ENCODE data around the gene ZMYND8. TPM values are rescaled to one million over a fixed set of nuclear protein-coding genes. Genes with fewer than 3 reads are reported as not detected.

ZMYND8 gene
- total and polyA plus RNA-seq, 2 of the 4 experiments (the other 2 are of a cell fraction): 24.0 to 28.2 TPM

- Histone ChIP-seq H3K9me3 (ENCODE audit: control insufficient read depth, insufficient read depth, low read length) (no peaks in the 10 kb centered on the region), H3K4me2 (ENCODE audit: low read depth, low read length) (no peak overlapping the region), H3K56ac (ENCODE audit: extremely low read depth, insufficient read depth, low read length) (no peak overlapping the region), H4K5ac (ENCODE audit: low read depth, low read length) (no peak overlapping the region), H4K91ac (ENCODE audit: insufficient read depth, low read depth, low read length) (no peak overlapping the region), H3K14ac (replicated peaks; ENCODE audit: low read depth, low read length) (no peak overlapping the region), H3K9ac (ENCODE audit: low read depth, low read length) (no peak overlapping the region), H2AK5ac (ENCODE audit: low read depth, low read length) (no peak overlapping the region), H2BK15ac (ENCODE audit: low read depth, low read length) (no peak overlapping the region), H3K18ac (ENCODE audit: low read depth, low read length) (no peak overlapping the region), H2BK120ac (ENCODE audit: low read depth, low read length) (no peak overlapping the region), H4K8ac (ENCODE audit: low read depth in 2 of 2, low read length in 2 of 2) (no peak overlapping the region), H3K4ac (ENCODE audit: low read depth, low read length) (no peak overlapping the region), H3K9me1 (ENCODE audit: insufficient read depth, low read length) (no peaks in the 10 kb centered on the region; the same call in 1 of the 2 replicates), H3K36me3 (ENCODE audit: control insufficient read depth, insufficient read depth, low read length) (no peaks in the 10 kb centered on the region; the same call in 1 of the 2 replicates), H3K4me1 (ENCODE audit: control insufficient read depth, insufficient read depth, low read length) (no peaks in the 10 kb centered on the region), H2BK20ac (ENCODE audit: low read depth, low read length) (no peak overlapping the region), H2AFZ (replicated peaks; ENCODE audit: low read length, poor library complexity) (no peak overlapping the region), H3K27me3 (ENCODE audit: control insufficient read depth, insufficient read depth, low read length) (no peaks in the 10 kb centered on the region), H2AK9ac (replicated peaks; ENCODE audit: low read depth, low read length, poor library complexity) (no peak overlapping the region), H3K79me1 (ENCODE audit: low read depth in 1 of 2, low read length in 2 of 2) (no peaks in the 10 kb centered on the region), H3K23ac (ENCODE audit: low read depth, low read length) (no peak overlapping the region), H2BK5ac (ENCODE audit: low read depth, low read length, poor library complexity, severe bottlenecking) (no peak overlapping the region), H3K27ac (ENCODE audit: insufficient read depth, low read length) (no peak overlapping the region), H4K20me1 (ENCODE audit: insufficient read depth, low read length) (no peaks in the 10 kb centered on the region), H3K4me3 (ENCODE audit: insufficient read depth, low read depth, low read length) (no peak overlapping the region)
- POLR2A ChIA-PET (ENCODE audit: unreplicated experiment): no interaction called here
- TF ChIP-seq MAZ (IDR thresholded peaks at IDR 0.05; ENCODE audit: borderline replicate concordance, low read depth, low read length) (no peak), CHD1 (IDR thresholded peaks at IDR 0.05; ENCODE audit: low read depth, low read length) (no peak), RAD21 (IDR thresholded peaks at IDR 0.05; ENCODE audit: low read length) (no peak)
- intact Hi-C loops (cut with micrococcal nuclease): no loop called here
- no peak for ATAC-seq (ENCODE audit: low read depth)
- dilution Hi-C loops (cut with HindIII; ENCODE audit: low sequenced_read_pairs, unreplicated experiment): no loop called here
- DNase-seq: no peak
- in situ Hi-C loops (cut with MboI; ENCODE audit: low sequenced_read_pairs): no loop called here
- BruUV-seq (replicated peaks): no TSS peak
- CTCF ChIA-PET: no interaction called here
These were observed 177.2 kb downstream of the ZMYND8 start for GRCh38 chr20:47179267-47179666.

Data from IMR-90 (cell line).